COLO668 (cell line): Measurements from ENCODE around the gene YBX2.

Experiments
- DNase-seq: peaks from one replicate; lab custom pipeline; 2025; ENCODE audit not compliant: unreplicated experiment; lab: John Stamatoyannopoulos, UW

Gene YBX2

GRCh38 chr17:7279448-7279847 lies 15.0 kb downstream of the YBX2 start:
- no peak for DNase-seq

DNA sequence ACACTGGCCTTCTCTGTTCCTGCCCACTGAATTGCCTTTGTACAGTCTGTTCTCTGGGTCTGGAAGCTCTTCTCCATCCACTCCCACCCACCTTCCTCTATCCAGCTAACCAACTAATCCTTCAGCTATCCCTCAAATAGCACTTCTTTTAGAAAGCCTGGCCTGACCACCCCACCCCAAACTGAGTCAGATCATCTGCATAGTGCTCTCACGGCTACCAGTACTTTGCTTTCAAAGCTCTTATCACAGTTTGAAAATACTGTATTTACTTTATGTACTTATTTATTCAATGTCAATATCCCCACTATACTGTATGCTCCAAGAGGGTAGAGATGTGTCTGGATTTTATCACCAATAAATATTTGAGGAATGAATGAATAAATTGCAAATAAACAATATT lies 27.7 kb downstream of the YBX2 start:
- no peak for DNase-seq

DNA sequence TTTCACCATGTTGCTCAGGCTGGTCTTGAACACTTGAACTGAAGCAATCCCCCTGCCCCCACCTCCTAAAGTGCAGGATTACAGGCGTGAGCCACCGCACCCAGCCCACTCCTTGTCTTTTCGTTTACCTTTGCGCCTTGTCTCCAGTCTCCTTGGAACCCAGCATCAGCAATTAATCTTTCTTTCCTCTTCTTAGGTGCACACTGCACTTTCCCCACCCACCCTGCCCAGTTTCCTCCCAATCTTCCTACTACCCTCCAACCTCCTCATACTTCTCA lies 30.7 kb downstream of the YBX2 start:
- no peak for DNase-seq

DNA sequence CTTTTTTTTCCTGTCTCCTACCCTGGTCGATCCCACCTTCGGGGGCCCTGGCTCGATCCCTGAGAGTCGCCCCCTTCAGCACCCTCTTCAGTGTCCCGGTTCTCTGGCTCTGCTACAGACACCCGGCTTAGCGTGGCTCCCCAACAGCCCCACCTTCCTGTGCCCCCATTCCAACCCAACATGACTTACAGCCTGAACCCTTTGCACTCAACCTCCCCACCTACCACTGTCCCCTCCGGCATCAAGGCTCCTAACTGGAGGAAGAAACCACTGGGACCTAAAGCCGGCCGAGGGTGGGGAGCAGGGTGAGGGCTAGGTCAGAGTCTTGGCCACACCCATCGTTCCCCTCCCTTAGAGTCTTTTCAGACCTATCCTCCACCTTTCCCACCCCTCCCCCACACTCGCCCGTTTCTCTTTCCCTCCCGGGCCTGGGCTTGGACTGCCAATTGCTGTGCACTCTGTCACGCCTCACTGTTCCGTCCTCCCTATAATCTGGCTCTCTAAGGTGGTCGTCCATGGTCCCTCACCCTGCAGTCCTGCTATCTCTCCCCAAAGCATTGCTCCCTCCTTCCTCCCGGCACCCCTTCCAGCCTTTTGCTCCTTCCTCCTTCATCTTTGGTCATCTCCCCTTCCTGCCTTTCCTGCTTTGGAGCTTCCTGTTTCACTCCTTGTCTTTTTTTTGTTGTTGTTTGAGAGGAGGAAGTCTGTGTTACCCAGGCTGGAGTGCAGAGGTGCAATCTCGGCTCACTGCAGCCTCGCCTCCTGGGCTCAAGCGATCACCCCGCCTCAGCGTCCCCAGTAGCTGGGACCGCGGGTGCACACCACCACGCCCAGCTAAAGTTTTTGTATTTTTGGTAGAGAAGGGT lies 31.3 kb downstream of the YBX2 start:
- peak; percentile 45 for DNase-seq

DNA sequence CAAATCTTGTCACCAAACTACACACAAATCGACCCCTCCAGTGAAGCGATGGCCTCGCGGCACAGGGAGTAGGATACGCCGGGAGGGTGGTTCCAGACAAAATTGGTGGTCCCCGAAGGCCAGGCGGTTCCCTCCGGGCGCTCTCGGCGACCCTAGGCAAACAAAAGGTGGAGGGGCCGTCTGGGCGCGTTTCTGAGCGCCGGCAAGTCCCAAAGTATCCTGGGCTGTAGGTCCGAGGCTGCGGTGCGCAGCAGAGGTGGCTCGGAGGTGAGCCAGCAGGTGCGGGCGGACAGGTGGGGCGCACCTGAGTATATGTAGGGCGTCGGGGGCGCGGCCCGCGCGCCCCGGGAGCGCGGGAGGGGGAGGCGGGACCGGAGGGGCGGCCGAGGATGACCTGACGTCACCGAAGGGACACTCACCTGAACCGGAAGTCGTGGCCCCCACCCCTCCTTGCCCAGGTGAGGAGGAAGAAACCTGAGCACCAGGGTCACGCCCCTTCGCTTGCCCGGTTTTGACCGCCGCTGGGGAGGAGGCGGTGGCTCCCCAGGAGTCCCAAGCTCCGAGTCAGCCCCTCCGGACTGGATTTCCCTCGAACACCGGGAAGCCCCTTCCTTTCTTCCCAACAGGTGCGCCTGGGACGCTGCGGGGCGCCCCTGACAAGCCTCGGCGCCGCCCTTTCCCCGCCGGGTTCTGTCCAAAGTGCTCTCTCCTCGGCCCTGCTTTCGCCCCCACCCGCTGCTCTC lies 32.1 kb downstream of the YBX2 start, which contains the start of gene CLDN7:
TSS of gene CLDN7 (minus strand) at position 287 of the 743 bp plus-strand sequence. CDS start 435 bp downstream, outside the sequence.
- DNase-seq = peak; percentile 92

DNA sequence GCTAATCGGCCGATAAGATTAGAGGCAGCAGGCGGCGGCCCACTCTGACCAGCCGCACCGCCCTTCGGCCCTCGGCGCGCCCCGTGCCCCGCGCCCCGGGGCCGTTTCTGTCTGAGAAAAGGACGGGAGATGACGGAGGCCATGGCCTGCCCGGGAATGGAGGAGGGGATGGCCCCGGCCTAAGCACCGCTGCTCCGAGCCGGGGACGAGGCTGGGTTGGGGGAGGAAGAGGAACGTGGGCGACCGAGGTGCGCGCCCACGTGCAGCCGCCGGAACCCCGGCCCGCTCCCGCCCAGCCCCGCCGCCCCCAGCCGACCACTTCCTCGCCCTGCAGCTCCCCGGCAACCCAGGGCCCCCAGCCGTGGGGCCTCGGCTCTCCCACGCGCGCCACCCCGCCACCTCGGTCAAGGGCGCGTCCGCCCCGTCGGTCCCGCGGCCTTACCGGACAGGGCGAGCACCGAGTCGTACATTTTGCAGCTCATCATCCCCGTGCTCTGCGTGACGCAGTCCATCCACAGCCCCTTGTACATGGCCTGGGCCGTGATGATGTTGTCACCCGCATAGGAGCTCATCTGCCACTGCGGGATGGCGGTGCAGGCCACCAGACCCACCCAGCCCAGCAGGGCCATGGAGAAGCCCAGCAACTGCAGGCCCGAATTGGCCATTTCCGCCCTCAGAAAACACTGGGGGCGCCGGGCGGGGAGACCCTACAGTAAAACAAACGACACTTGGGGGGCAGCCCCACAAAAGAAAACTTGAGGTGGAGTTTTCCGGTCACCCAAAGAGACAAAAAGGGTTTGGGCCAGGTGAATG lies 32.9 kb downstream of the YBX2 start:
- DNase-seq = peak; percentile 29

- DNase-seq = peak; percentile 78
These were observed 33.6 kb downstream of the YBX2 start for GRCh38 chr17:7260651-7261378.

DNA sequence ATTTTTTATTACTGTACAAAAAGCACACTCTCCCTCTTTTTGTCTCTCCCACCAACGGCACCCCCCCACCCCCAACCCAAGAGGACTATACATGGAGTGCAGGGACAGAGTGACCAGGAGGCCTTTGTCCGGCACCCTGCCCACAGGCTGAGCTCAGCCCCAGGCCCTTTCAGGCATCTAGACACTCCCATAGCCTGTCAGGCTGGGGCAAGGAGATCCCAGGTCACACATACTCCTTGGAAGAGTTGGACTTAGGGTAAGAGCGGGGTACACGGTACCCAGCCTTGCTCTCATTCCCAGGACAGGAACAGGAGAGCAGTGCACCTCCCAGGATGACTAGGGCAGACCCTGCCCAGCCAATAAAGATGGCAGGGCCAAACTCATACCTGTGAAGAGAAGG lies 34.3 kb downstream of the YBX2 start:
- DNase-seq = no peak

DNA sequence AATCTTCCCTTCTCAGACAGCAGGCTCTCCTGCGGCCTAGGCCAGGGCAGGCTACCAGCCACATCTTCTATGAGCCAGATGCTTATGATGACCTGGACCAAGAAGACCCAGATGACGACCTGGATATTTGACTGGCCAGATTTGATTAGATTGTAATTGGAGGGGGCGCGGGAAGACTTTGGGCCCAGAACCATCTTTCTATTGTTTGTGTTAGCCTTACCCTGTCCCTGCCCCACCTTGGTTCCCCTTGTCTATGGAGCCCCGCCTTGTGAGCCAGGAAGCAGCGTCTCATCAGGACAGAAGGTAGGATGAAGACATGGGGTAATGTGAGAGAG lies 34.9 kb downstream of the YBX2 start:
- no peak for DNase-seq

DNA sequence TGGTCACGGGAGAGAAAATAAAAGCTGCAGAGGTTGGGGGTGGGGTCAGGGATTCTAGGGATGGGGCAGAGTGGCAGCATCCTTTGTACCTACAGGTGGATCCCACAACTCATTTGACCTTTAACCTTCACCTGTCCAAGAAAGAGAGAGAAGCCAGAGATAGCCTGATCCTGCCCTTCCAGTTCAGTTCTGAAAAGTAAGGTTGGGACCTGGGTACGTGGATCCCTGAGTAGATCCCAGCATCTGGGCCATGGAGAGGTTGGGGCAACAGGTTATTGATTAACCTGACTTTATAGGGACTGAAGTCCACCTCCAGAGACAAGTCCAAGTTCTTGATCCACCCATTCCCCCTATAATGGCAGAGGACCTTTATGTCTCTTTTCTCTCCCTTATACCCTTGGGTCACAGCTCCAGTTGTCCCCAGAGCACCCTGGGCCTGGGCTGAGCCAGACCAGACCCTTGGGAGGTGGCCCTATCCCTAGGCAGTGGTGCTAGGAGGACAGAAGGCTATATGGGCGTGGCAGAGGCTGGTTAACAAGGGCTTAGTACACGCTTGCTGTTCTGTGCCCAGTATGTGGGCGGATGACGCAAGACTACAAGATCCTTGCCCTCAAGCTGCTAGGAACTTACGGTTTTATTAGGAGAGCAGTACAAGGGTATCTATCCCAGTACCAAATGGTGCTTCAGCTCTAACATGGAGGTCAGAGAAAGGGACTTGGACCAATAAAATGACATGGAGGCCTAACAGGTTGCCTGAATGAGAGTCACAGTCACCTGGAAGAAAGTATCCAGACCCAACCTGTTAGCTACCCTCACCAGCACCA lies 35.5 kb downstream of the YBX2 start:
- DNase-seq = peak; percentile 14

DNA sequence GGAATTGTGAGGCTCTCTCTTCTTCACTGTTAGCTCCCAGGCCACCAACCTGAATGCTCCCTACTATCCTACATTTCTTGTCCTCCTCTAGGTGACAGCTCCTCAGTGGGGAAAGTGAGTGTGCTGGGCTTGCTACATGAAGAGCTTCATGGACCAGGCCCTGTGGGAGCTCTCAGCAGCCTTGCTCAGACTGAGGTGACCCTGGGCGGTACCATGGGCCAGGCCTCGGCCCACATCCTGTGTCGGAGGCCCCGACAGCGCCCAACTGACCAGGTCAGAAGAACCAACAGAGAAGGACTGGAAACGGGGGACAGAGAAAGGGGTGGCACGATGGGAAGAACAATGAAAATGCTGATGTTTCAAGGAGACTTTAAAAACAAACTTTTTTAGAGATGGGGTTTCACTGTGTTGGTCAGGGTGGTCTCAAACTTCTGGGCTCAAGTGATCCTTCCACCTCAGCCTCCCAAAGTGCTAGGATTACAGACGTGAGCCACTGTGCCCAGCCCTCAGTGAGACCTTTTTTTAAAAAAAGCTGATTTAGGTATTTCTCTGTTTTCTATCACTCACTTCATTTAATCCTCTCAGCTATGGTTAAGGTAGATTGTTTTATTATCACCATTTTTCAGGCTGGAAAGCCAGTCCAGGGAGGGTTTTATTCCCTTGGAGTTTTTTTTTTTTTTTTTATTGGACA lies 37.5 kb downstream of the YBX2 start:
- no peak for DNase-seq

DNA sequence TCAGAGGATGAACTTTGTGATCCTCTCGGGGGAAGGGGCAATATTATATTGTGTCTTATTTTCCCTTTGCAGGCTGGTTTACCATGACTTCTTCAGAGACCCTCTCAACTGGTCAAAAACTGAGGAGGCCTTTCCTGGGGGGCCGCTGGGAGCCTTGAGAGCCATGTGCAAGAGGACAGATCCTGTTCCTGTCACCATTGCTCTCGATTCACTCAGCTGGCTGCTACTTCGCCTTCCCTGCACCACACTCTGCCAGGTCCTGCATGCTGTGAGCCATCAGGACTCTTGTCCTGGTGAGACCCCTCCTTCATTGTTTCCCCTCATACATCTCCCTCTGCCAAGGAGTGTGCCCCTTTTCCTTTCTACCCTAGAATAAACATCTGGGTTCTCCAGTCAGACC lies 39.9 kb downstream of the YBX2 start:
- no peak for DNase-seq

DNA sequence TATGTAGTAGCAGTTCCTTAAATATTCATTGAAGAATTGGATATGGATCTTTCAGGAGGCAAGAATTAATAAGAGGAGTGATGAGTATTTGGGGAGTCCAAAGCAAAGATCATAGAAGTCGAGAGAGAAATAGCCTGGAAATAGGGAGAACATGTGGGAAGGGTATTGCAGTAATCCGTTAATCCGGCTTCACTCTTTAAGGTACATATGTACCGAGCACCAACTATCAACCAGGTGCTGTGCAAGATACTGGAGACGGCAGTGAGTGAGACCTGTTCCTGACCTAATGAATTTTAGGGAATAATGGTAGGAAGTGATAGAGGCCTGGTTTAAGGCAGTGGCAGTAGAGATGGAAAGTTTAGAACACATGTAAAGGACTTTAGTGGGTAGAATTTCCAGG lies 41.4 kb downstream of the YBX2 start:
- no peak for DNase-seq

- peak; percentile 89 for DNase-seq
These were observed 42.0 kb downstream of the YBX2 start, which contains the start of gene ELP5 for GRCh38 chr17:7252176-7253043. Gene ELP5 (plus strand): TSS chr17:7252215. CDS start chr17:7252551, 336 bp downstream.

- peak; percentile 92 for DNase-seq
These were observed 42.7 kb downstream of the YBX2 start, which contains the start of gene CTDNEP1 for GRCh38 chr17:7251661-7252175. Gene CTDNEP1 (minus strand): TSS chr17:7251734. CDS start chr17:7251296, 438 bp downstream.

DNA sequence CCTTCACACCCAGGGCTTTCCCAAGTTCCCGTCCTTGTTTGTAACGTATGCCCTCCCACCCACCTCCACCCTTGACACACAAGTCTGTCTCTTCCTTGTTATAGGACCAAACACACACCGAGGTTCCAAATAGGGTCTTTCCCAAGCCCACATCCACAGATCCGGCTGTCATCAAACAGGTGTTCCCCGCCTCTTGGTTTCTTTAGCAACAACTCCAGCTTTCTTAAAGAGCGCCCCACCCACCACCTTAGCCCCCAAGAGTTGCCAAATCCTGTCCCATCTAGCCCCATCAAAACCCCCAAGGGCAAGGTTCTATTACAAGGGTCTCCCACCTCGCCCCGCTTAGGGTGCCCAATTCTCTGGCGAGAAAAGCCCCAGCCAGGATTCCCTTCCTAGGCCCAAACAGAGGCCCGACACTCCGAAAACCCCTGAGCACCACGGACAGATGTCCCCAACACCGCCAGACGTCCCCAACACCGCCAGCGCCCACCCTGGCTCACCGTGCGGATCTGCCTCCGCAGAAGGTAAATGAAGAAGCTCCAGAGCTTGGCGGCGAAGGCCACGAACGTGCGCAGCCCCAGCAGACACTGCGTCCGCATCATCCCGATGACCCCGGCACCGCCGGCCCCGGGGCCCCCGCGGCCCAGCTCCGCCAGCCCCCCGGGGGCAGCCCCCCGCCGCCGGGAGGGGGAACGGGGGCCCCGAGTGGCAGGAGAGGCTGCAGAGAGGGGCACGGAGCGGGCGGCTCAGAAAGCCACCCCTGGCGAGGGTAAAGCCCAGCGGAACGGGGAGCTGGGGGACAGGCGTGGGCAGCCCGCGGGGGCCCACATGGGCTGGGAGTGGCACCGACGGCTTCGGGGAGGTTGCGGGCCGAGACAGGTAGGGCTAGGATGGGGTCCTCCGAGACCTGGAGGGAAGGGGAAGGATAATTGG lies 43.5 kb downstream of the YBX2 start:
- DNase-seq = no peak

GRCh38 chr17:7249830-7250229 lies 44.6 kb downstream of the YBX2 start:
- DNase-seq = no peak
